ENCODE data around the gene MASP2.

DNA sequence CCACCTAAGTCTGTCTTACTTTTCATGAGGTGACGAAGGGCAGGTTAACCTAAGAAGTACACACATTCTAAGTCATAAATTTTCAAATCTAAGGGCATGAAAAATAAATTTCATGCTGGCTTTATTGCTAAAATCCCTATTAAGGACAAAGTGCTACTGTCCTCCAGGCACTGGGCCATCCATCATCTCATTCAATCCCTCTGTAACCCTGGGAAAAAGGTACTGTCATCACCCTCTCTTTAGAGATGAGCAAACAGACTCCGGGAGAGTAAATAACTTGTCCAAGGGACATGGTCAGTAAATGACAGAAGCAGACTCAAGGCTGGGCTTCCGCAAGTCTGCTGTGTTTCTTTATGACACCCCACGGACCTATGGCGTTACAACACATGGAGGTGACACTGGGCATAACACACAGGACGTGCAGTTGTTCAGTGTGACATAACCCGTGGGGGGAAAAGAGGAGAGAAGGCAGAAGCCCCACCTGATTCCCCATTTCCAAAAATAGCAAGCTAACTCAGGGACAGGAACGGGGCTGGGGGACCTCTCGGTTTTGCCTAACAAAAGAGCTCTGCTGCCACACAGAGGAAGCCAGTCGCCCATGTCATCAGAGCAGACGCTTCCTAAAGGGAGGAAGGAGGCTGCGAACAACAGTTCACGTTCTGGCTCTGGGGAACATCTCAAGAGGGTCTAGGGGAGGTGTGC, 25.3 kb upstream of the MASP2 start:
- TF ChIP-seq CTCF (IDR thresholded peaks at IDR 0.05; ENCODE audit: insufficient read depth, low read depth, low read length) (no peak), EZH2 (IDR thresholded peaks at IDR 0.05; ENCODE audit: insufficient read depth, low read length) (no peak)
